Dendritic cell treated with granulocyte-macrophage colony-stimulating factor and Interleukin-4, amounts not matched to agents 40 ng/mL and 50 ng/mL, for 4 days (primary cell): ENCODE data around the gene BICRAL.
"Not testable (repeated sequence)": the region's sequence is repeated elsewhere in the genome, so short reads cannot be mapped to it uniquely, and the experiment has no call there.

Source experiments
- H3K27ac Mint-ChIP-seq: one replicate; pipeline ENCODE4 v1.8.0; 2022; ENCODE audit warnings: mild to moderate bottlenecking, mixed read lengths
- H3K27me3 Mint-ChIP-seq: one replicate; pipeline ENCODE4 v1.8.0; 2022; ENCODE audit warnings: mild to moderate bottlenecking, mixed read lengths
- H3K36me3 Mint-ChIP-seq: one replicate; pipeline ENCODE4 v1.8.0; 2022; ENCODE audit warnings: low read depth, mixed read lengths
- H3K4me1 Mint-ChIP-seq: one replicate; pipeline ENCODE4 v1.8.0; 2022; ENCODE audit warnings: low read depth, mixed read lengths
- H3K4me3 Mint-ChIP-seq: one replicate; pipeline ENCODE4 v1.8.0; 2022; ENCODE audit warnings: mild to moderate bottlenecking, moderate library complexity, mixed read lengths
- H3K9me3 Mint-ChIP-seq: one replicate; pipeline ENCODE4 v1.8.0; 2022; ENCODE audit warnings: mixed read lengths
- intact Hi-C: fragments of 100-400 bp; cut with micrococcal nuclease; formaldehyde crosslinking; loops from one replicate; pipeline ENCODE4 v1.15.0; 2022

BICRAL gene, protein sequence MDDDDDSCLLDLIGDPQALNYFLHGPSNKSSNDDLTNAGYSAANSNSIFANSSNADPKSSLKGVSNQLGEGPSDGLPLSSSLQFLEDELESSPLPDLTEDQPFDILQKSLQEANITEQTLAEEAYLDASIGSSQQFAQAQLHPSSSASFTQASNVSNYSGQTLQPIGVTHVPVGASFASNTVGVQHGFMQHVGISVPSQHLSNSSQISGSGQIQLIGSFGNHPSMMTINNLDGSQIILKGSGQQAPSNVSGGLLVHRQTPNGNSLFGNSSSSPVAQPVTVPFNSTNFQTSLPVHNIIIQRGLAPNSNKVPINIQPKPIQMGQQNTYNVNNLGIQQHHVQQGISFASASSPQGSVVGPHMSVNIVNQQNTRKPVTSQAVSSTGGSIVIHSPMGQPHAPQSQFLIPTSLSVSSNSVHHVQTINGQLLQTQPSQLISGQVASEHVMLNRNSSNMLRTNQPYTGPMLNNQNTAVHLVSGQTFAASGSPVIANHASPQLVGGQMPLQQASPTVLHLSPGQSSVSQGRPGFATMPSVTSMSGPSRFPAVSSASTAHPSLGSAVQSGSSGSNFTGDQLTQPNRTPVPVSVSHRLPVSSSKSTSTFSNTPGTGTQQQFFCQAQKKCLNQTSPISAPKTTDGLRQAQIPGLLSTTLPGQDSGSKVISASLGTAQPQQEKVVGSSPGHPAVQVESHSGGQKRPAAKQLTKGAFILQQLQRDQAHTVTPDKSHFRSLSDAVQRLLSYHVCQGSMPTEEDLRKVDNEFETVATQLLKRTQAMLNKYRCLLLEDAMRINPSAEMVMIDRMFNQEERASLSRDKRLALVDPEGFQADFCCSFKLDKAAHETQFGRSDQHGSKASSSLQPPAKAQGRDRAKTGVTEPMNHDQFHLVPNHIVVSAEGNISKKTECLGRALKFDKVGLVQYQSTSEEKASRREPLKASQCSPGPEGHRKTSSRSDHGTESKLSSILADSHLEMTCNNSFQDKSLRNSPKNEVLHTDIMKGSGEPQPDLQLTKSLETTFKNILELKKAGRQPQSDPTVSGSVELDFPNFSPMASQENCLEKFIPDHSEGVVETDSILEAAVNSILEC

DNA sequence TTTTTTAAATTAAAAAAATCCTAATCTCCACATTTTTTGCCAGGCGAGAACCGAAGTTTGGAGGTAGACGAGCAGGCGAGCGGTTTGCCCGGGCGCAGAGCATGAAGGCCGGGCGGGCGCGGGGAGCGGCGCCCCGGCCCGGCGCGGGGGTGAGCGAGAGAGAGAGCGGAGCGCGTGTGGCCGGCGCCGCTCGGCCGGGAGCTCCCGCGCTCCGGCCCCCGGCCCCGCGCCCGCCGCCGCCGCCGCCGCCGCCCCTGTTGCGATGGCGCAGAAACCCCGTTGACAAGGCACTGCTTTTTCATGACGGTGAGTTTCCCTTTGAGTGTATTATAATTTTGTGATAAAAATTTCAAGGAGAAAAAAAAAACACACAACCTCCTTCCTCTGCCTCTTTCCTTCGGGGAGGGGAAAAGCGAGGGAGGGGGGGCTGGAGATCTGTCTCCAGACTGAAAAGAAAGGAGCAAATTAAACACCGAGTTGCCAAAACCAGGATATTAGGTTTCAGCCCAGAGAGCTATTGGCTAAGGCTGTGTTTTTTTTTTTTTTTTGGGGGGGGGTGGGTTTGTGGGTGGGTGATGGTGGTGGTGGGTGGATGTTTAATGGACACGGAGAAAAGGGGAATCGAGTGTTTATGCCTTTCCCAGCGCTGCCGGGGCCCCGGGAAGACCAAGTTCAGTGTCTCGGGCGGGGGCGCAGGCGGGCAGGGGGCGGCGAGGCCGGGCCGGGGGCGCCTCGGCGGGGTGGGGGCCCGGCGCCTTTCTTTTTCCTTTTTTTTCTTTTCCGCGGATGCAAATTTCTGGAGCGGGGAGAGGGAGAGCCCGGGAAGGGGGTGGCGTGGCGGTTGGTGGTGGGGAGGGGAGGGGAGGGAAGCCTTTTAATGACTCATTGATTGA, at the start of gene BICRAL:
Gene BICRAL, plus strand, starts transcription at position 257 of the 893 bp plus-strand sequence. CDS start 39,971 bp downstream, outside the sequence.
- Mint-ChIP-seq H3K27ac (no peak within 1 kb of the TSS), H3K9me3 (no peaks in the 10 kb centered on the region), H3K36me3 (peaks cover 33% of the 10 kb centered on the region), H3K4me1 (peaks cover 7% of the 10 kb centered on the region), H3K27me3 (no peaks in the 10 kb centered on the region), H3K4me3 (peak within 1 kb of the TSS; percentile 89)
- intact Hi-C loops: loop anchor here (1.0 to 10.0 kb wide), 2 partner anchors 36 to 93 kb away; partner anchors contain the start of genes RPL7L1 and TBCC

DNA sequence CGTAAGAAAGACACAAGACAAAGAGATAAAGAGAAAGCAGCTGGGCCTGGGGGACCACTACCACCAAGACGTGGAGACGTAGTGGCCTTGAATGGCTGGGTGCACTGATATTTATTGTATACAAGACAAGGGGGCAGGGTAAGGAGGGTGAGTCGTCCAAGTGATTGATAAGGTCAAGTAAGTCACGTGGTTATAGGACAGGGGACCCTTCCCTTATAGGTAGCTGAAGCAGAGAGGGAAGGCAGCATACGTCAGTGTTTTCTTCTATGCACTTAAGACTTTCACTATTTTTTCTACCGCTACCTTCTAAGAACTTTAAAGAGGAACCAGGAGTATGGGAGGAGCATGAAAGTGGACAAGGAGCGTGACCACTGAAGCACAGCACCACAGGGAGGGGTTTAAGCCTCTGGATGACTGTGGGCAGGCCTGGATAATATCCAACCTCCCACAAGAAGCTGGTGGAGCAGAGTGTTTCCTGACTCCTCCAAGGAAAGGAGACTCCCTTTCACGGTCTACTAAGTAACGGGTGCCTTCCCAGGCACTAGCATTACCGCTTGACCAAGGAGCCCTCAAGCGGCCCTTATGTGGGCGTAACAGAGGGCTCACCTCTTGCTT, 47.9 kb upstream of the BICRAL start:
- H3K9me3 Mint-ChIP-seq, intact Hi-C loops, H3K27me3 Mint-ChIP-seq, H3K36me3 Mint-ChIP-seq, H3K4me1 Mint-ChIP-seq: not testable (repeated sequence)
- Mint-ChIP-seq H3K4me3 (peak overlapping the region; percentile 17), H3K27ac (peak overlapping the region; percentile 62)

DNA sequence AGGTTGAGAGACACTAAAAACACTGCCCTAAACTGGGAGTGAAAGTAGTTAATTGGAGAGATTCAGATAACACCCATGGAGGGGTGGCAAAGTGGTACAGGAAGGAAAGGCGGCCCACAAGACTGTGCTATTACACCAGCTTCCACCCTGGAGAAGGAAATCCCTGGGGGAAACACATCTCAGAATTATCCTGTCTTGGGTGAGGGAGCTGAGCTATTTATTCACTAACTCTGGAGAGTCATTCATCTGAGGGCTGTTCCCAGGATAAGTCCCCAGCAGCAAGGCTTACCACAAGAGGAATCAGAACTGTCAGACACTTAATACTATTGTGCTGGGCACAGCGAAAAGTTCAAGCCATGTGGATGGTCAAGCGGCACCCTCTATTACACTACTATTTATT, 45.9 kb upstream of the BICRAL start:
- no peak overlapping the region for H3K27ac Mint-ChIP-seq
- peaks cover 8% of the 10 kb centered on the region for H3K9me3 Mint-ChIP-seq
- H3K4me1 Mint-ChIP-seq: peaks cover 10% of the 10 kb centered on the region
- no peaks in the 10 kb centered on the region for H3K36me3 Mint-ChIP-seq
- intact Hi-C loops: no loop called here
- H3K4me3 Mint-ChIP-seq: no peak overlapping the region
- peaks cover 6% of the 10 kb centered on the region for H3K27me3 Mint-ChIP-seq

DNA sequence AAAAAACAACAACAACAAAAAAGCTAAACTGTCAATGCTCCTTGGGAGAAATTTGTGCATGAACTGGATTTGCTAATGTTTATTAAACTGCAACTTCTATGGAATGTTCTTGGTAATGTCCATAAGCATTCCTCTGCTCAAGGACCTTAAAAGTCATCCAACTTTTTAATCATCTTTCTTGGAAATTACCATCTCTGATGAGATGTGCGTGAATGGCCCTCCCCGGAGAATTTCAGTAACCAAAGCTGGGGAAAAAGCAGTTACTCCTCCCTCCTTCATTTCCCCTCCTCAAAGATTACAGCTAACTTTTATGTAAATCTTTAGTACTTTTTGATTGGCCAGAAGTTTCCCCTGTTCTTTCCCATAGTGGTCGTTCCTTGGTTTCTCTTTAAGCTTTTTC, 41.1 kb upstream of the BICRAL start:
- Mint-ChIP-seq H3K4me1 (peaks cover 10% of the 10 kb centered on the region), H3K27me3 (peaks cover 6% of the 10 kb centered on the region), H3K27ac (no peak overlapping the region), H3K4me3 (no peak overlapping the region), H3K36me3 (peaks cover 9% of the 10 kb centered on the region), H3K9me3 (no peaks in the 10 kb centered on the region)
- intact Hi-C loops: no loop called here

- Mint-ChIP-seq H3K27me3 (peaks cover 6% of the 10 kb centered on the region), H3K36me3 (peaks cover 18% of the 10 kb centered on the region), H3K4me1 (peaks cover 10% of the 10 kb centered on the region), H3K9me3 (no peaks in the 10 kb centered on the region), H3K27ac (no peak overlapping the region), H3K4me3 (no peak overlapping the region)
- intact Hi-C loops: no loop called here
These were observed 39.5 kb upstream of the BICRAL start for GRCh38 chr6:42742116-42742894.

- Mint-ChIP-seq H3K36me3 (peaks cover 22% of the 10 kb centered on the region), H3K27me3 (no peaks in the 10 kb centered on the region), H3K4me1 (peaks cover 23% of the 10 kb centered on the region), H3K4me3 (peak overlapping the region; percentile 98), H3K27ac (peak overlapping the region; percentile 92), H3K9me3 (no peaks in the 10 kb centered on the region)
- intact Hi-C loops: no loop called here
These were observed 37.4 kb upstream of the BICRAL start for GRCh38 chr6:42744351-42744893.

DNA sequence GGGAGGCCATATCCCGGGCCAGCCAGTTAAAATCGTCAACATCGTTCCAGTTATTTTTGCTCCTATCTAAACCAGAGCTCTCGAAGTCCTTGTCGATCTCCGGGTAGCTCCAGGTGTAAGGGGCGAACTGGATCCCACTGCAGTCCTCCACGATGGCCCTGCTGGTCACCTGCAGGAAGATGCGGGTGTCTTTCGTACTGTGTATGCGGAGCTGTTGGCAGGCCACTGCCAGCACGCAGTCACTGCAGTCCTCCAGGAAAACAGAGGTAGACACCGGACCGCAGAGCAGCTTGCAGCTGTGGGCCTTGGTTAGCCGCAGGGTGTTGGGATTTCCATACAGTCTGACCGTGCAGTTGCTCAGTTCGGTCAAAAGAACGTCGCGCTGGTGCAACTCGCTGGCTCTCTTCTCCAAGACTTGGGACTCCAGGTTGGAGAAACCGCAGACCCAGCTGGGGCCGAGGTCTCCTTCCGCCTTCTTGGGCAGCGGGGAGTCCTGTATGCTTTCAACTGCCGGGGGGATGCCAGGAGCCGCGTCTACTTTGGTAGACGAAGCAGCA, 36.7 kb upstream of the BICRAL start:
- peak overlapping the region; percentile 98 for H3K4me3 Mint-ChIP-seq
- H3K36me3 Mint-ChIP-seq: peaks cover 22% of the 10 kb centered on the region
- H3K27ac Mint-ChIP-seq: peak overlapping the region; percentile 92
- intact Hi-C loops: no loop called here
- H3K9me3 Mint-ChIP-seq: no peaks in the 10 kb centered on the region
- peaks cover 23% of the 10 kb centered on the region for H3K4me1 Mint-ChIP-seq
- no peaks in the 10 kb centered on the region for H3K27me3 Mint-ChIP-seq

DNA sequence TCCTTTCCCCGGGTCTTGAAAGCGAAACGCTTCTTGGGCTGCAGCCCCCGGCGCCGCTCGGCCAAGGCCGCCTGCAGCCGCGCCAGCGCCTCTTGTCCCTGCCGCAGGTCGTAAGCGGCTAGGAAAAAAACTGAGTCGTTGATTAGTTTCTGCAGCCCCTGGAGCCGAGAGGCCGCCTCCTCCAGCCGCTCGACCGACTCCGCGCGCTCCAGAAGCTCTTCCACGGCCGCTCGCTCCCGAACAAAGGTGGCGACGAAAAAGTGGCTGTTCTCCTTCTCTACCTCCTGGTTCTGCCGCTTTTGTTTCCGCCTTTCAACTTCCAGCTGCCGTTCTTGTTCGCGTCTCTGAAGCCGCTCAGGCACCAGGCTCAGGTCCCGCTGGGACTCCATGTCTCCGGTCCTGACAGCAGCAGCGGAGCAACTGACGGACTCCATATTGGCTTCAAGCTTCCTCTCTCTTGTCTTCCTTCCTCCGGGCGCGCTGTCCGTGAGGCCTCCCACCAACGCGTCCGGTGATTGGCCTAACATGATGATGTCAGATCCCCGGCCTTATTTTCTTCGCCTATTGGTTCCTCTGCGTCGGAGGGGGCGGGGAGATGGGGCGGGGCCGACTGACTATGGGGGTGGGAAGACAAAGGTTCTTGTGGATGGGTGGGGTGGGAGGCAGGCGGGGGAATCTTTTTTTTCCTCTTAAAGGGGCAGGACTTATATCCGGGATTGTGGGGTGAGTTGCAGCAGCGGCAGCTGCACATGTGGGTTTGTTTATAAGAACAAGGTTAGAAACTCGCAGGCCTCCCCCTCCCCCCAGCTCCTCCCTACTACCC, 36.0 kb upstream of the BICRAL start, which contains the start of gene TBCC:
Gene TBCC, minus strand, starts transcription at position 464 of the 823 bp plus-strand sequence. Its CDS starts 30 bp downstream, at position 434.
- peaks cover 23% of the 10 kb centered on the region for H3K4me1 Mint-ChIP-seq
- no peaks in the 10 kb centered on the region for H3K9me3 Mint-ChIP-seq
- H3K27me3 Mint-ChIP-seq: no peaks in the 10 kb centered on the region
- peaks cover 22% of the 10 kb centered on the region for H3K36me3 Mint-ChIP-seq
- H3K27ac Mint-ChIP-seq: peak within 1 kb of the TSS; percentile 92
- intact Hi-C loops: loop anchor here (1.0 to 2.0 kb wide), 4 partner anchors 19 to 144 kb away; partner anchors contain the start of gene BICRAL
- H3K4me3 Mint-ChIP-seq: peak within 1 kb of the TSS; percentile 98

DNA sequence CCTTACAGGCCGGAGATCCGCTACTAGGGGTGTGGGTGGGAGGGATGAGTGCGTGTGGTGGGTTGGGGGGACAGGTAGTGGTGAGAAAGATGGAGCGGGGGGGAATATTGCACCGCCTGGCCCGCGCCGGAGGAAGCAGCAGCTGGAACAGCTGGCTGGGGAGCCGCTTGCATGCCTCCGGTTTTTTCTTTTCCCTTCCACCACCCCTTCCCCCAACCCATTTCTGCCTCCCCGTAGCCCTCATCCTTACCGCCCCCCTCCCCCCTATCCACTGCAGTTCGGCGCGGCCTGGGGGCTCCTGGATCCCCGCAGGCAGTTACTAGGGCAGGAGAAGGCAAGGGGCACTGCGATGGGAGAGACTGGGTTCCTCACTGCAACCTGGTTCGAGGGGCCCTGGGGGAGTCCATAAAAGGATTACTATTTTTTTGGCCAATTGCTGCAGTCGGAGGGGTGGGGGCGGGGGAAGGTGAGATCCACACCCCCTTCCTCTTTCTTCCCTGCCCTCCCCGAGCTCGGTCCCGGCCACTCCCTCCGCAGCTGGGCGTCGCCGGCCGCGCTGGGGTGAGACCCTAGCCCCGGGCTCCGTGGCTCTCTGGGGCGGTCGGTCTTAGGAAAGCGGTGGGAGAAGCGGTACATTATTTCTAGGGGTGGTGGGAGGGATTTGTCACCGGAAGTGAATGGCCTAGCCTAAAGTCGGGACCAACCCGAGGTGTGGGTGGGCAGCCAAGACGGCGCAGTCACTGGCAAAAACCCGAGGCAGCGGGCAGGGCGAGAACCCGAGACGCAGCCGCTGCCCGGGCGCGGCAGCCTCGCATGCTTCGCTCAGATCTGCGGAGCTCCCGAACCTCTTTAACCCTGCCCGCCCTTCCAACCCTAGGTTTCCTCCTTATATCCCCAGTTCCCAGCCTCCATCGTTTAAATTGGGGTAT, 35.1 kb upstream of the BICRAL start:
- Mint-ChIP-seq H3K27me3 (no peaks in the 10 kb centered on the region), H3K4me1 (peaks cover 23% of the 10 kb centered on the region)

GRCh38 chr6:42748203-42748898, 33.5 kb upstream of the BICRAL start:
- H3K27me3 Mint-ChIP-seq: no peaks in the 10 kb centered on the region
- H3K36me3 Mint-ChIP-seq: peaks cover 27% of the 10 kb centered on the region
- intact Hi-C loops: no loop called here
- peak overlapping the region; percentile 54 for H3K27ac Mint-ChIP-seq
- peaks cover 23% of the 10 kb centered on the region for H3K4me1 Mint-ChIP-seq
- no peaks in the 10 kb centered on the region for H3K9me3 Mint-ChIP-seq
- peak overlapping the region; percentile 89 for H3K4me3 Mint-ChIP-seq

More for the DNA sequence above, 35.1 kb upstream of the BICRAL start:
- peak overlapping the region; percentile 89 for H3K4me3 Mint-ChIP-seq
- H3K27ac Mint-ChIP-seq: peak overlapping the region; percentile 92
- no peaks in the 10 kb centered on the region for H3K9me3 Mint-ChIP-seq
- H3K36me3 Mint-ChIP-seq: peaks cover 22% of the 10 kb centered on the region
- intact Hi-C loops: loop anchor here (1.0 to 2.0 kb wide), 4 partner anchors 20 to 144 kb away; partner anchors contain the start of gene BICRAL
